DOHH2 (cell line): ENCODE data around the gene COA8.

Experiments
- H3F3A ChIP-seq: fragments of 200-600 bp; sonication (generic), shearing (Covaris generic); 2 replicates; pipeline ENCODE4 v1.6.0; 2016; ENCODE audit warnings: antibody characterized with exemption, mild to moderate bottlenecking; ENCODE audit not compliant: control insufficient read depth, insufficient read depth
- H3K27ac ChIP-seq: fragments of 200-600 bp; sonication (generic); 2 replicates; pipeline ENCODE4 v1.5.1; 2014; ENCODE audit warnings: low read depth, mild to moderate bottlenecking, low read length, moderate library complexity
- H3K27me3 ChIP-seq: fragments of 200-600 bp; sonication (generic); 2 replicates; pipeline ENCODE4 v1.6.1; 2014; ENCODE audit warnings: mild to moderate bottlenecking, low read length, mixed read lengths; ENCODE audit not compliant: control insufficient read depth
- H3K36me3 ChIP-seq: fragments of 200-600 bp; sonication (generic); 2 replicates; pipeline ENCODE4 v1.6.1; 2014; ENCODE audit warnings: mild to moderate bottlenecking, low read length, moderate library complexity, mixed read lengths; ENCODE audit not compliant: control insufficient read depth
- H3K4me1 ChIP-seq: fragments of 200-600 bp; sonication (generic); 2 replicates; pipeline ENCODE4 v1.6.1; 2014; ENCODE audit warnings: mild to moderate bottlenecking, low read length, mixed read lengths; ENCODE audit not compliant: control insufficient read depth
- H3K4me2 ChIP-seq: fragments of 200-600 bp; sonication (generic); 2 replicates; pipeline ENCODE4 v1.6.0; 2014; ENCODE audit warnings: mild to moderate bottlenecking, low read length, moderate library complexity
- H3K4me3 ChIP-seq: fragments of 200-600 bp; sonication (generic); 2 replicates; pipeline ENCODE4 v1.5.1; 2014; ENCODE audit warnings: mild to moderate bottlenecking, low read length, mixed read lengths
- H3K79me2 ChIP-seq: fragments of 200-600 bp; sonication (generic); 2 replicates; pipeline ENCODE4 v1.6.1; 2014; ENCODE audit warnings: mild to moderate bottlenecking, low read length, mixed read lengths; ENCODE audit not compliant: control insufficient read depth
- H3K9me2 ChIP-seq: fragments of 200-600 bp; sonication (generic); replicated peaks from 2 replicates; pipeline ENCODE4 v1.6.1; 2014; ENCODE audit warnings: mild to moderate bottlenecking, low read length, mixed read lengths; ENCODE audit not compliant: control insufficient read depth
- H3K9me3 ChIP-seq: fragments of 200-600 bp; sonication (generic); 2 replicates; pipeline ENCODE4 v1.6.1; 2014; ENCODE audit warnings: antibody characterized with exemption, low read length, mixed read lengths; ENCODE audit not compliant: control insufficient read depth, insufficient read depth
- H4K20me1 ChIP-seq: fragments of 200-600 bp; sonication (generic); 2 replicates; pipeline ENCODE4 v1.6.0; 2014; ENCODE audit warnings: low read depth, mild to moderate bottlenecking, antibody characterized with exemption, low read length, moderate library complexity; ENCODE audit not compliant: control insufficient read depth, insufficient read depth
- CTCF ChIP-seq: fragments of 200-600 bp; sonication (generic); IDR thresholded peaks from one replicate; pipeline ENCODE4 v1.5.1; 2014; ENCODE audit warnings: antibody characterized with exemption, mild to moderate bottlenecking, low read depth, low read length; ENCODE audit not compliant: poor library complexity, severe bottlenecking
- EZH2phosphoT487 ChIP-seq: fragments of 200-600 bp; sonication (generic); IDR thresholded peaks from 2 replicates; pipeline ENCODE4 v1.6.1; 2017; ENCODE audit warnings: borderline replicate concordance, mild to moderate bottlenecking, antibody characterized with exemption, low read length, moderate library complexity, mixed read lengths

The COA8 gene

DNA sequence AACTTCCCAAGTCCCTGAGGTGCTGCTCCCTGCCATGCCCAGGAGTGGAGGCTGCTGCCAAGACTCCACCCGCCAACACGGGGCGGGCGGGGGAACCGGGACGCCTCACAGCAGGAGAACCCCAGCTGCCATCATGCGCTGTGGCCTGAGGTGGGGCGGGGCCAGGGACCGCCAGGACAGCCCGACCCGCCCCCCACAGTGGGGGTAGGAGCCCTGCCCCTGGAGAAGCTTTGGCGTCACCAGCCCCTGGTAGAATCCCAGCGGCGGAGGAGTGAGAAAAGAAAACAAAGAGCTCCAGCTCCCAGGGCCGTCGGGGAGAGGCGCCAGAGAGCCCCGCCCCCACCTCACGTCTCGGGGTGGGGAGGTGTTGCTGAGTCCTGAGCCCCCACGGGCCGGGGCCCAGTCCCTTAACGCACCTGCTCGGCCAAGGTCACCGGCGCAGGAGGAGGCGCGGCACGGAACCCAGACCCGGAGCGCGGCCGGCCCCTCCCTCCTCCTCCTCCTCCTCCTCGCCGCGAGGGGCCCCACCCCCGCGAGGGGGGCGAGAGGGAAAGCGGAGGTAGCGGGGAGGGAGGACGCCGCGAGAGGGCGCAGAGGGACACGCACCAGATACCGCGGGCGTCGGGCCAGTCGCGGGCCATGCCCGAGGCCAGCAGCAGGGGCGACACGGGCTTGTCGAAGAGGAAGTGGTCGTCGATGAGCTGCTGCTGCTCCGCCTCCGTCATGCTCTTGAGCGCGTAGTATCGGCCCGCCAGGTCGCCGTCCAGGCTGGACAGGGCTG is 41.9 kb upstream of the COA8 start:
- H3F3A ChIP-seq: peaks cover 11% of the 10 kb centered on the region
- TF ChIP-seq CTCF (peak; percentile 69), EZH2phosphoT487 (no peak)
- no peaks in the 10 kb centered on the region for H3K36me3 ChIP-seq
- H4K20me1 ChIP-seq: 0 out of 2 replicates have a peak, but pooled peaks cover 6% of the 10 kb centered on the region
- H3K4me2 ChIP-seq: peak overlapping the region; percentile 83
- H3K79me2 ChIP-seq: no peaks in the 10 kb centered on the region
- peaks cover 25% of the 10 kb centered on the region for H3K27me3 ChIP-seq
- H3K9me3 ChIP-seq: no peaks in the 10 kb centered on the region
- H3K4me1 ChIP-seq: peaks cover 23% of the 10 kb centered on the region
- H3K9me2 ChIP-seq: no peaks in the 10 kb centered on the region
- H3K4me3 ChIP-seq: peak overlapping the region; percentile 71
- H3K27ac ChIP-seq: no peak overlapping the region

- H3K27ac ChIP-seq: no peak overlapping the region
- peak overlapping the region; percentile 83 for H3K4me2 ChIP-seq
- no peak for TF ChIP-seq CTCF
- no peak for TF ChIP-seq EZH2phosphoT487
- peaks cover 6% of the 10 kb centered on the region; the same call in 1 of the 2 replicates for H3F3A ChIP-seq
- H3K9me3 ChIP-seq: no peaks in the 10 kb centered on the region
- H3K9me2 ChIP-seq: no peaks in the 10 kb centered on the region
- peak overlapping the region; percentile 71 for H3K4me3 ChIP-seq
- H4K20me1 ChIP-seq: 0 out of 2 replicates have a peak, but pooled peaks cover 6% of the 10 kb centered on the region
- H3K27me3 ChIP-seq: peaks cover 25% of the 10 kb centered on the region
- no peaks in the 10 kb centered on the region for H3K79me2 ChIP-seq
- no peaks in the 10 kb centered on the region for H3K36me3 ChIP-seq
- H3K4me1 ChIP-seq: peaks cover 23% of the 10 kb centered on the region
Measured at GRCh38 chr14:103521438-103521950, 41.3 kb upstream of the COA8 start.

GRCh38 chr14:103521951-103522563 is 40.7 kb upstream of the COA8 start:
- Histone ChIP-seq H3K4me3 (peak overlapping the region; percentile 71), H3K4me1 (peaks cover 23% of the 10 kb centered on the region), H3K27me3 (peaks cover 25% of the 10 kb centered on the region), H3K36me3 (no peaks in the 10 kb centered on the region), H4K20me1 (0 out of 2 replicates have a peak, but pooled peaks cover 6% of the 10 kb centered on the region), H3K79me2 (no peaks in the 10 kb centered on the region), H3K4me2 (peak overlapping the region; percentile 83), H3K9me3 (no peaks in the 10 kb centered on the region), H3K9me2 (no peaks in the 10 kb centered on the region), H3K27ac (no peak overlapping the region), H3F3A (0 out of 2 replicates have a peak, but pooled peaks cover 2% of the 10 kb centered on the region)
- no peak for TF ChIP-seq CTCF
- no peak for TF ChIP-seq EZH2phosphoT487
